Left lobe of liver (tissue), 2 donors: Measurements from ENCODE around the gene C16orf86. TPM values are rescaled to one million over a fixed set of nuclear protein-coding genes. Genes with fewer than 3 reads are reported as not detected.

Source experiments
- ATAC-seq: fragments of 200-7000 bp; cut with Tn5 transposase; one replicate; pipeline ENCODE4 v1.9.1; 2020; ENCODE audit warnings: mild to moderate bottlenecking, moderate library complexity
- DNase-seq: peaks from one replicate; pipeline ENCODE4 v3.0.0-alpha.2; 2020; ENCODE audit warnings: low spot score
- total RNA-seq: library from RNA; stranded (reverse); gene quantifications from one replicate; pipeline ENCODE4 v1.2.1, GENCODE V29; 2021
- donor health status: DM: no; HTN: no; CAD: no; lungs with moderate emphysema.
- donor health status: DM: no; HTN: yes; CAD: no.

C16orf86 gene, protein sequence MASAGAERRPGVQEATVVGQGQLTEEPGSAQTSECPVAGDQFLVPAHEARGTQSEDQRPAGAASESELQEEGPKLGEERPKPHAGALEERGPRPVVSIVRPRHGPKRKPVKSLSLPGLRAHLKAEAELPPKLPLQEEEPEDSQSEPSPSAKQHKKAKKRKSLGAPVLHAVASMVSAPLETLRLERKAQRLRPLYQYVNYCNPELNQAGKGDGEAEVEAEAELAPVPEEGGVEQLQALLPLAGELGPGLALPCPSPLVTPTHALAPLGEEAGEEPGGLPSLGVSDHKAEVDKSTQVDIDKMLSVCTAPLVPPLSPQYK
- 5.5 TPM for total RNA-seq

DNA sequence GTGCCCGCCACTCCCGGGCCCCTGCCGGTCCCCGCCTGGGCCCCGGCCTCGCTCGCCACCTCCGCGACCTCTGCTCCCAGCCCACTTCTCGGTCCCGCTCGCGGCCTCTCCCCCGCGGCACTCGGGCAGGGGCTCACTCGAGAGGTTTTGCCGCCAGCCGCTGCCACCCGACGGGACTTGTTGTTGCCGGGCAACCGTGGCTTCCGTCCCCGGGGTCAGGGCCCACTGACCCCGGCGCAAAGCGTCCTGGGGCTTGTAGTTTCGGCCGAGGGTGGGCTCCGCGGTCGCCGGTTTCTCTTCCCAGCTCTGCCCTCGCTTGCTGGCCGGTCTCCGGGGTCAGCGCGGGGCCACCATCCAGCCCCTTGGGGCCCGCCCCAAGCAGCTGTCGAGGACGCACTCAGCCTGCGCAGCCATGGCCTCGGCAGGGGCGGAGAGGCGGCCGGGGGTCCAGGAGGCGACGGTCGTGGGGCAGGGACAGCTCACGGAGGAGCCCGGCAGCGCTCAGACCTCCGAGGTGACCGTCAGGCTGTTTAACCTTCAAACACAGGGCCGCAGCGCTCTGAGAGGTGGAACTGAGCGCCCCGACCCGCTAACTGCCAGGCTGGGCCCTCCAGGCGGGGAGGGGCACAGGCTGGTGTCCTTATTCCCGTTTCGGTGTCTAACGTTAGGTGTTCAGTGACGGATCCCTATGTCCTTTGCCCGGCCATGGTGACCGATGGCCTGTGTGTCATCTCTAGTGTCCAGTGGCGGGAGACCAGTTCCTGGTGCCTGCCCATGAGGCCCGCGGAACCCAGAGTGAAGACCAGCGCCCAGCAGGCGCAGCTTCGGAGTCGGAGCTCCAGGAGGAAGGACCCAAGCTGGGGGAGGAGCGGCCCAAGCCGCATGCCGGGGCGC is at the start of gene C16orf86, which contains the start of gene ENKD1:
Gene C16orf86, plus strand, starts transcription at position 256 of the 894 bp plus-strand sequence. Its CDS starts 157 bp downstream, at position 413.
Gene ENKD1, minus strand, starts transcription at position 192 of the 894 bp plus-strand sequence. CDS start 308 bp downstream, outside the sequence.
- DNase-seq (peak; percentile 91), ATAC-seq (peak; percentile 73)

DNA sequence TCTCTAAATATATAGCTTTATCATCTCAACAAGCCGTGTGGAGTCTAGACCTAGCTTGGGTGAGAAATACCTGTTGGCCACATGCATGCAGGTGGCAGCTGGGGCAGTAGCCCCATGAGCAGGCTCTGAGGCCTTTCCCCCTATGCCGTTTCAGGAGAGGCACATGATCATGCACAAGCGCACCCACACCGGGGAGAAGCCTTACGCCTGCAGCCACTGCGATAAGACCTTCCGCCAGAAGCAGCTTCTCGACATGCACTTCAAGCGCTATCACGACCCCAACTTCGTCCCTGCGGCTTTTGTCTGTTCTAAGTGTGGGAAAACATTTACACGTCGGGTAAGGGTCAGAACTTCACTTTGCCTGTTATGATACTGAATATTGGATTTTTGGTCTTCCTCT is 38.4 kb upstream of the C16orf86 start:
- ATAC-seq, result no peak

DNA sequence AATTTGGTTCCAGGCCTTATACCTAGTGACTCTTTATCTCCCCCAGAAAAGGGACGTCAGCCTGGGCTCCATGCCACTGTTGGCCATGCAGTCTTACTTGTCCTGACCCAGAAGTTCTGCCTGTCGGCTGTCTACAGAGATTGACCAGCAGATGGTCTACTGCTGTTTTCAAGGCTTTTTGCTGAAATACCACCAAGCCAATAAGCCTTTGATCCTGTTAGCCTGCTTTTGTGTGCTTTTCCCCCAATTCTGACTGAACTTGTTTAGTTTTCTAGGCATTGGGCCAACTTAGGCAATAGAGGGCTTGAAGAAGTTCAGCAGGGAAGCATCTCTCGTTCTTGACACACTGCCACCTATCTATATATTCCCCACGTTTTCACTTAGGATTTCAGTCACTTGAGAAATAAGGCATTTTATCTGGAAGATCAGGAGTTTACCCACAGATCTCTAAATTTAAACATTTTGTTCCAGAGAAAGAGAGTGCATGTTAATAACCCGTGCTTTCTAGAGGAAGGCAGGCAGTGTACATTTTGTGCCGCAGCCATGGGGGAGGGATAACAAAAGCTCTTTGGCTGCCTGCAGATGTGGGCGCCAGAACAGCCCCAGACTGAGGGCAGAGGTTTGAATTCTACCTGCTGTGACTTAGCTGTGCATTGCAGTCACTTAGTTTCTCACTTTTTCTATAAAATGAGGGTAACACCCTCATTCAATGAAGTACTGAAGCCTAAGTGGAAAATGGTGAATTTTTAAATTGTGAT is 34.0 kb upstream of the C16orf86 start:
- ATAC-seq, result peak; percentile 58
- DNase-seq, result no peak

More for the DNA sequence above, 38.4 kb upstream of the C16orf86 start:
- no peak for DNase-seq

DNA sequence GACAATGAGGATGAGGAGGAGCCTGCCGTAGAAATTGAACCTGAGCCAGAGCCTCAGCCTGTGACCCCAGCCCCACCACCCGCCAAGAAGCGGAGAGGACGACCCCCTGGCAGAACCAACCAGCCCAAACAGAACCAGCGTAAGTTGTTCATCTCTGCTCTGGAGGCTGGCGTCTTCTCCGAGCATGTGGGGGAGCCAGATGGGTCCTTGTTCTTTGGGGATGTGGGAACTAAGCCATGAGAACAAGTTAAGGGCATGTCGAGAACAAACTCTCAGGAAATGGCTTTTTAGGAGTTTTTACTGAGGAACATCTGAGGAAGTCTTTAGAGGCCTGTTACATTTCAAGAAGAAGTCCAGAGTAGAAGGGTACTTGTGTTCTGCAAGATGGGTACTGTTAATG is 29.9 kb upstream of the C16orf86 start:
- DNase-seq (no peak), ATAC-seq (no peak)

DNA sequence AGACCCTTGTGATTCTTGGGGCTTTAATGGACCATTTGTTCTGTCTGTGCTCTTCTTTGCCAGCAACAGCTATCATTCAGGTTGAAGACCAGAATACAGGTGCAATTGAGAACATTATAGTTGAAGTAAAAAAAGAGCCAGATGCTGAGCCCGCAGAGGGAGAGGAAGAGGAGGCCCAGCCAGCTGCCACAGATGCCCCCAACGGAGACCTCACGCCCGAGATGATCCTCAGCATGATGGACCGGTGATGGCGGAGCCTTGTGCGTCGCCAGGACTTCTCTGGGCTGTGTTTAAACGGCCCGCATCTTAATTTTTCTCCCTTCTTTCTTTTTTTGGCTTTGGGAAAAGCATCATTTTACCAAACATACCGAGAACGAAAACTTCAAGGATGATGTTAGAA is 29.0 kb upstream of the C16orf86 start:
- ATAC-seq (no peak), DNase-seq (no peak)

DNA sequence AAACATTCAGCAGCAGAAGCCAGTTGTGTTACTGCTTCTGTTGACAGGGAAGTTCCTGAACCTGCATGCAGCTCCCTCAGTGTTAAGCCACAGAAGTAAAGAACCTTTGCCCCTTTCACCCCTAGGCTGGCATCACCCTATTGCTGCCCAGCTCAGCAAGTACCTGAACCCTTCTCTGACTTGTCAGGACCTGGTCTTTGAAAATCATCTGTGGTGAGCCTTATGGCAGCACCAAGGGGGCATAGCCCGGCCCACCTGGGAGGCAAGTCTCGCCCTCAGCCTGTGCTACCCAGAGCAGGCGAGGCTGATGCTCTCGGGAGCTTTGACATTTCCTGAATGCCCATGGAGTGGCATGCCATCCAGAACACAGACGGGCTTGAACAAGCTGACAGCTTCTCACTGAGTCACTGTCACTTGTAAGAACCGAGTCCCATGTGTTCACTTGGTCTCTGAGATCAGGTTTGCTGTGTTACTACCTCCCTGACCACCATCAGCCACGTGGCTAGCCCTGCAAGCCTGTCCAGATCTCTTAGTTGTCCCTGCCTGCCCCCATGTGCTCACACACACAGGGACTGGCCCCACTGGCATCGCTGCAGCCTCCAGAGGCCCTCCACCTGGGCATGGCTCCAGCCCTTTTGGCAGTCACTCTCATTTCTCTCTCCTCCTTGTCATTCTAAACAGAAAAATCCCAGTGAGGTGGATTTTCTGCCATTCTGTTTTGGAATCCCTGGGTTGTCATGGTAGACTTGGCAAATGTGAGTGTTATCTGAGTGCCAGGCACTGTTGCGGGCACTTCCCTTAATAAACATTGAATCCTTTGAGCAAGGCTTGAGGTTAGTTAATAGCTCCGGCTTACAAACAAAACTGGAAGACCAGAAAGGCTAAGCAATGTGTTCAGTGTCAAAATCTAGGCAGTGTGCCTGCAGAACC is 24.6 kb upstream of the C16orf86 start:
- peak; percentile 90 for ATAC-seq
- DNase-seq, result peak; percentile 89

DNA sequence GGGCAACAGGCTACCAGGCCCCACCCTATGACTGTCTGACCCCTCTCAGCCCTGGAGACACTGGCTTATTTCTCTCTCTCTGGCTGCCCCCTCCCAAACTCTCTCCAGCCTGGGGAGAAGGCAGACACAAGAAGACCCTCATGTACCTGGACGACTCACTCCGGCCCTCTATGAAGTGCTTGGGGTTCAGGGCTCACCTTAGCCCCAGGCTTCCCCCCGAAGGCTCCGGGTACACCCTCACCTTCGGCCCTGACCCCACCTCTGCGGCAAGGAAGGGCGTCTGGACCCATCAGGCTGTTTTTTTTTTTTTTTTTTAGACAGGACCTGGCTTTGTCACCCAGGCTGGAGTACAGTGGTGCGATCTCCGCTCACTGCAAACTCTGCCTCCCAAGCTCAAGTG is 22.6 kb upstream of the C16orf86 start:
- no peak for DNase-seq
- no peak for ATAC-seq

DNA sequence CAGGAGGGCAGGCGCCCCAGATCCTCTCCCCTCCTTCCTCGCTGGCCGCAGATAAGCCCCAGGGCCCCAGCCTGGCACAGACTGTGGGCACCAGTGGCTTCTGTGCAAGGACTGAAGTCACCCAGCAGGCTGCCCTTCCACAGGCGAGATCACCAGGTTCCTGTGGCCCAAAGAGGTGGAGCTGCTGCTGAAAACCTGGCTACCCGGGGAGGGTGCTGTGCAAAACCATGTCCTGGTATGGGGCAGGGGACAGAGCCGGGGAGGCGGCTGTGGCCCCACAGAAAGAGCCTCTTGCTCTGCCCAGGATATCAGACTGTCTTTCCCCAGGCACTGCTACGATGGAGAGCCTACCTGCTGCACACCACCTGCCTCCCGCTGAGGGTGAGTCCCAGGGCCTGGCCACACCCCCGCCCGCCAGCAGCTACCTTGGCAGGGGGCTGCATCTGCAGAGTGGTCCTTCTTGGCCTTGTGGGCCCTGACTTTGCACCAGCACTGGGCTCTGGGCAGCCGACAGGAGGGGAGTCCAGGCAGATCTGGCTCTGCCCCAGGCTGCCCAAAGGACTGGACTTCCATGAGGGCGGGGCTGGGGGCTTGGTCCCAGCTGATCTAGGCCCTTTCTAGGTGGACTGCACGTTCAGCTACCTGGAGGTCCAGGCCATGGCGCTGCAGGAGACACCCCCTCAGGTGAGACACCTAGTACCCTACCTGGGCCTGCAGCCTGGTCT is 21.1 kb upstream of the C16orf86 start:
- ATAC-seq, result no peak
- DNase-seq, result no peak

DNA sequence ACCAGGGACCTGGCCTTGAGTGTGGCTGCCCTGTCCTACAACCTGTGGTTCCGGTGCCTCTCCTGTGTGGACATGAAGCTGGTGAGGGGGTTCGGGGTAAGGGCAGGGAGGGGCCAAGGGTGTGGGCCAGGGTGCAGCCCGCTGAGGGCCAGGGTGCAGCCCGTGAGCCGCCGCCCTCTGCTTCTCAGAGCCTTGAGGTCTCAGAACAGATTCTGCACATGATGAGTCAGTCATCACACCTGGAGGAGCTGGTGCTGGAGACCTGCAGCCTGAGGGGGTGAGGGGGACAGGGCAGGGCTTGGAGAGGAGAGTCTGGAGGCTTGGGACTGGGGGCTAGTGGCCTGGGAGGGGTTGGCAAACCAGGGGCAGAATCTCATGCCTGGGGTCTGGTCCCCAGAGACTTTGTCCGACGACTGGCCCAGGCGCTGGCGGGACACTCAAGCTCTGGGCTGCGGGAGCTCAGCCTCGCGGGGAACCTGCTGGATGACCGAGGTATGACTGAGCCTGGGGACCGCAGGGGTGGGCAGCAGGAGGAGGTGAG is 19.4 kb upstream of the C16orf86 start:
- no peak for DNase-seq
- ATAC-seq, result no peak

DNA sequence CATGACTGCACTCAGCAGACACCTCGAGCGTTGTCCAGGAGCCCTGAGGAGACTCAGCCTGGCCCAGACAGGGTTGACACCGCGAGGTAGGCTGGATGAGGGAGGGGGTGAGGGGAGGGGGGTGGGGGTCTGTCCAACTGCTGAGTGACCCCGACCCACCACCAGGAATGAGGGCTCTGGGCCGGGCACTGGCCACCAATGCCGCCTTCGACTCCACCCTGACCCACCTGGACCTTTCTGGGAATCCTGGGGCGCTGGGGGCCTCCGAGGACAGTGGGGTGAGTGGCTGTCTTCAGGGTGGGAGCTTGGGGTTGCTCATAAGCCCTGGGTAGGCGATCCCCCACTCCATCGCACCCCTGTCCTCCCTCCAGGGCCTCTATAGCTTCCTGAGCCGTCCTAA is 18.9 kb upstream of the C16orf86 start:
- no peak for DNase-seq
- ATAC-seq, result no peak

DNA sequence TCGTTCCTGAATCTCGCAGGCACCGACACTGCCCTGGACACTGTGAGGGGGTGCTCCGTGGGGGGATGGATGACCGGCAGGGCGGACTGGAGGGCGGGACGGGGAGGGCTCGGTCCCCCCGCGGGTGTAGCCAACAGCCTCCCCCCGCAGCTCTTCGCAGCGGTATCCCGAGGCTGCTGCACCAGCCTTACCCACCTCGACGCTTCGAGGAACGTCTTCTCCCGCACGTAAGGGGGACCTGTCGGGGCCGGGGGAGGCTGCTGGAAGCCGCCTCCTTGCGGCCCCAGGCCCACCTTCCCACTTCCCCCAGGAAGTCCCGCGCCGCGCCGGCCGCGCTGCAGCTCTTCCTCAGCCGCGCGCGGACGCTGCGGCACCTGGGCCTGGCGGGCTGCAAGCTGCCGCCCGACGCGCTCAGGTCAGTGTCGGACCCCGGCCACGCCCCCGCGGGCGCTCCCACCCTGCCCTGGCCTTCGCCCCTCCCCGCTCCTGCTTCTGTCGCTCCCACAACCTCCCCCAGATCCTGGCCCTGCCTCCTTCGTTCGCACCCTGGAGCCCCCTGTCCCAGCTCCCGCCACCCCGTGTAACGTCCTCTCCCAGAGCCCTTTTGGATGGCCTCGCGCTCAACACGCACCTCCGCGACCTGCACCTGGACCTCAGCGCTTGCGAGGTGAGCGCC is 18.4 kb upstream of the C16orf86 start:
- no peak for ATAC-seq
- no peak for DNase-seq

DNA sequence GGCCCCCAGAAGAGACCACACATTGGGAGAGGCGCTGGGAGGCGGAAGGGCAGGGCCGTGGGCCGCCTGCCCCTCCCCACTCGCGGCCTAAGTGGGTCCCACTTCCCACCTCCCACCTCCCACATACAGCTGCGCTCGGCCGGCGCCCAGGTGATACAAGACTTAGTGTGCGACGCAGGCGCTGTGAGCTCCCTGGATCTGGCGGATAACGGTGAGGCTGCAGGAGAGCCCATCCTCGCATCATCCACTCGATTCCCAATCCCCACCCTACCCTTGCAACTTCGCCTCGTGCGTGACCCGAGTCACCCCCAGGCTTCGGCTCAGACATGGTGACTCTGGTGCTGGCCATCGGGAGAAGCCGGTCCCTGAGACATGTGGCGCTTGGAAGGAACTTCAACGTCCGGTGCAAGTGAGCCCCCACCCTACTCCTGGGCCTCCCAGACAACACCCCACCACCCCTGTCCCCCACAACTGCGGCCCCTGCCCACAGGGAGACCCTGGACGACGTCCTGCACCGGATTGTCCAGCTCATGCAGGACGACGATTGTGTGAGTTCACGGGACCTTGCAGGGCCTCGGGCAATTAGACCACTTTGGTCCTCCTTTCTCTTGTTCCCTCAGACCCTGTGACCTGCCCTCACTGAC is 17.7 kb upstream of the C16orf86 start:
- no peak for DNase-seq

DNA sequence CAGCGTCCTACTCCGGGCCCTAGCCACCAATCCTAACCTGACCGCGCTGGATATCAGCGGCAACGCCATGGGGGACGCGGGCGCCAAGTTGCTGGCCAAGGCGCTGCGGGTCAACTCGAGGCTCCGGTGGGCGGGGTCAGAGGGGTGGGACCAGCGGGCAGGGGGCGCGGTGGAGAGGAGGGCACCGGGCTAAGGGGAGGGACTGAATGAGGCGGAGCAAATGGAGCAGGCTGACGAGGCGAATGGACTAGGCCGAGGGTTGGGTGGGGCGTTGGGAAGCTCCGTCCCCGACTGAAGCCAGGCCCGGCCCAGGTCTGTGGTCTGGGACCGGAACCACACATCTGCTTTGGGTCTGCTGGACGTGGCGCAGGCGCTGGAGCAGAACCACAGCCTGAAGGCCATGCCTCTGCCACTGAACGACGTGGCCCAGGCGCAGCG is 17.1 kb upstream of the C16orf86 start:
- ATAC-seq, result peak; percentile 76
- no peak for DNase-seq

More for the DNA sequence above, 17.7 kb upstream of the C16orf86 start:
- ATAC-seq, result no peak

DNA sequence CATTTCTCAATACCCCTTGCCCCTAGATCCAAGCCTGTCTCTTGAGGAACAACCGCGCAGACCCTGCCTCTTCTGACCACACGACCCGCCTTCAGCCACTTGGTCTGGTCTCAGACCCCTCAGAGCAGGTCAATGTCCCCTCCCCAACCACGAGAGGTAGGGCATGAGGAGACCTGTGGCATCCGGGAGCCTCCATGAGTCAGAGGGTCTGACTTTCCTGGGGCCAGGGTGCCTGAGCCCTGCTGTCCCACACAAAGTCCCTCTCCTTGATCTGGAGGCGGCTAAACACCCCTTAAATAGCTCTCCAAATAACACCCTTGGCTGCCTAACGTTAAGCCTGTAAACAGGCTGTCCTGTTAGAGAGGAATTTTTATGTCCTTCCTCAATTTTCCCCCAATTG is 16.6 kb upstream of the C16orf86 start:
- ATAC-seq, result no peak
- no peak for DNase-seq

DNA sequence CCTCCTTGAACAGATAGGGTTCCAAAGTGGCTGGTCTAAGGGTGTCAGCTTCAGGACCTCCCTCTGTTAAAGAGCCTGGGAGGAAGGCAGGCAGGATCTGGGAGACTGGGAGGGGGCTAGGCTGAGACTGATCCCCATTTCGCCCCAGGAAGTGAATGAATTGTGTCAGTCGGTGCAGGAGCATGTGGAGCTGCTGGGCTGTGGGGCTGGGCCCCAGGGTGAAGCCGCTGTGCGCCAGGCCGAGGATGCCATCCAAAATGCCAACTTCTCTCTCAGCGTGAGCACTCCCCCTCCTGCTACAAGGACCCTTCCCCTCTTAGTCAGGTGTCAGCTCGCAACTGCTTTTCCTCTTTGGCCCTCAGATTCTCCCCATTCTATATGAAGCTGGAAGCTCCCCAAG is 15.6 kb upstream of the C16orf86 start:
- ATAC-seq, result no peak

DNA sequence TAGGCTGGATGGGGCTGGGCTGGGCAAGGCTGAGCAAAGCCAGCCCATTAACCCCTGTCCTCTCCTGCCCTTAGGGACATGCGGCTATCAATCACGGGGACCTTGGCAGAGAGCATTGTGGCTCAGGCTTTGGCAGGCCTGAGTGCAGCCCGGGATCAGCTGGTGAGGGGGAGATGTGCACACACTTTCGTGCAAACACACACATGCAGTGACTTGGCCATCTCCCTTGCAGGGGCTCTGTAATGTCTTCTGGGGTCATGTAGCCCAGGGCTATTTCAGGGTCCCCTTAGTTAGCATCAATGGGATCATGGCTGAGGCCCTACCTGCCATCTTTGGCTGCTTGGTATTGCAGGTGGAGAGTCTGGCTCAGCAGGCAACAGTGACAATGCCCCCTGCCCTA is 14.8 kb upstream of the C16orf86 start:
- ATAC-seq, result no peak
- no peak for DNase-seq

More for the DNA sequence above, 15.6 kb upstream of the C16orf86 start:
- no peak for DNase-seq

DNA sequence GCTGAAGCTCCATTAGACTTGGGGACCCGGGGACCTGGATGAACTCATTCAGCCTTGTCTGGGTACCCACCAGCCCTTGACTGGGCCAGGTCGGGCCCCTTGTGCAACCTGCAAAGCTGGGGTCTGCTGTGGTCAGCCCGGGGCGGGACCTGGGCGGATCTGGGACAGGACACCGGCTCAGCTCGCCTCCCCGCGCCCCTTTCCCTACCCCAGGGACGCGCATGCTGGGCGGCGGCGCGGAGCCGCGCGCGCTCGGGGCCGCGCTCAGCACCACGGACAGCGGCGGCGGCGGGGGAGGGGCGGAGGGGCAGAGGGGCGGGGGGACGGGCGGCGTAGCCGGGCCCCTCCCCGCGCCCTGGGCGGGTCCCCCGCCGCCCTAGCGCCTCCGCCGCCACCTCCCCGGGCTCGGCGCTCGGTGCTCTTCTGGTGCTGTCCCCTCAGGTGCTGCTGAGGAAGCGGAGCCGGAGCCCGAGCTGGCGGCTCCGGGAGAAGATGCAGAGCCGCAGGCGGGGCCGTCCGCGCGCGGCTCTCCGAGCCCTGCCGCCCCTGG is 14.0 kb upstream of the C16orf86 start:
- no peak for DNase-seq
- ATAC-seq, result peak; percentile 60
